ENCODE measurements around the gene DTX2.
"Not testable (repeated sequence)": the region's sequence is repeated elsewhere in the genome, so short reads cannot be mapped to it uniquely, and the experiment has no call there.

- TF ChIP-seq CTCF, POLR2A (IDR thresholded peaks at IDR 0.05): not testable (repeated sequence)
Observed at GRCh38 chr7:76526183-76526582, 64.7 kb downstream of the DTX2 start.

Data from right lobe of liver (tissue), 4 donors.